Calu3 (cell line): ENCODE data around the gene HNRNPC. TPM values are rescaled to one million over a fixed set of nuclear protein-coding genes. Genes with fewer than 3 reads are reported as not detected.
A peak's percentile ranks its signal among the peaks of the same experiment; 100 is the strongest.

ENCODE experiments used
- BruUV-seq: library from RNA; stranded (reverse); fragments of 400-500 nt; replicated peaks from 2 replicates; lab custom pipeline; 2021; lab: Mats Ljungman, UMichigan
- CTCF ChIA-PET: fragments of 300-600 bp; sonication (Branson Sonifier 250); formaldehyde crosslinking; loops from one replicate; lab custom pipeline; 2022; ENCODE audit warnings: antibody characterized with exemption; lab: Charles Lee
- DNase-seq: peaks from one replicate; pipeline ENCODE4 v3.0.0; 2022
- H3K27ac Mint-ChIP-seq: one replicate; pipeline ENCODE4 v1.8.0; 2022; ENCODE audit warnings: mixed read lengths; ENCODE audit not compliant: unreplicated experiment
- H3K27me3 Mint-ChIP-seq: one replicate; pipeline ENCODE4 v1.8.0; 2022; ENCODE audit warnings: mixed read lengths; ENCODE audit not compliant: unreplicated experiment
- H3K36me3 Mint-ChIP-seq: one replicate; pipeline ENCODE4 v1.8.0; 2022; ENCODE audit warnings: mild to moderate bottlenecking, moderate library complexity, mixed read lengths; ENCODE audit not compliant: insufficient read depth, unreplicated experiment
- H3K4me1 Mint-ChIP-seq: one replicate; pipeline ENCODE4 v1.8.0; 2022; ENCODE audit warnings: mild to moderate bottlenecking, low read depth, mixed read lengths; ENCODE audit not compliant: unreplicated experiment
- H3K4me3 Mint-ChIP-seq: one replicate; pipeline ENCODE4 v1.8.0; 2022; ENCODE audit warnings: mild to moderate bottlenecking, low read depth, moderate library complexity, mixed read lengths; ENCODE audit not compliant: unreplicated experiment
- H3K9me3 Mint-ChIP-seq: one replicate; pipeline ENCODE4 v1.8.0; 2022; ENCODE audit warnings: low read depth, mixed read lengths; ENCODE audit not compliant: unreplicated experiment
- intact Hi-C: fragments of 100-400 bp; cut with micrococcal nuclease; formaldehyde crosslinking; loops from one replicate; pipeline ENCODE4 v1.10.0; 2022; ENCODE audit not compliant: unreplicated experiment
- total RNA-seq: library from RNA; stranded (reverse); gene quantifications from 2 replicates; pipeline ENCODE4 v1.2.3, GENCODE V29; 2022
- TF ChIP-seq, protein P1 (sequence below): fragments of 200-600 bp; IDR thresholded peaks from one replicate; pipeline ENCODE4 v1.8.0; 2022; ENCODE audit warnings: antibody characterized with exemption; ENCODE audit not compliant: unreplicated experiment

HNRNPC gene
- total RNA-seq, 1 experiment from 2014 or later, result 476 TPM

- CTCF ChIA-PET, result no interaction called here
- H3K9me3 Mint-ChIP-seq, result no peaks in the 10 kb centered on the region
- H3K4me3 Mint-ChIP-seq, result no peak overlapping the region
Observed at GRCh38 chr14:21309956-21310355, 40.7 kb upstream of the HNRNPC start.

DNA sequence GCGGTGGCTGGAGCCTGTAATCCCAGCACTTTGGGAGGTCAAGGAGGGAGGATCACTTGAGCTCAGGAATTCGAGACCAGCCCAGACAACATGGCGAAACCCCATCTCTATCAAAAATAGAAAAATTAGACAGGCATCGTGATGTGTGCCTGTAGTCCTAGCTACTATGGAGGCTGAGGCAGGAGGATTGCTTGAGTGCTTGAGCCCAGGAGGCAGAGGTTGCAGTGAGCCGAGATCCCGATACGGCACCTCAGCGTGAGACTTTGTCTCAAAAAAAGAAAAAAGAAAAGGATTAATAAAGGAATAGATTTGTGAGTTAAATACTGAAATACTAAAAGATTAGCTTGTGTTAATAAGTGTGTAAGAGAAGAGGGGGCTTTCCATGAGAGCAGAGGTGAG lies 40.0 kb upstream of the HNRNPC start:
- CTCF ChIA-PET, result interaction anchor here (1.4 kb wide), 1 partner anchor 10 kb away, joined by 12 read pairs; no protein-coding TSS in a partner anchor
- H3K4me1 Mint-ChIP-seq, result peaks cover 26% of the 10 kb centered on the region
- peak overlapping the region; percentile 83 for H3K27ac Mint-ChIP-seq
- BruUV-seq, result no TSS peak
- peak; percentile 2 for DNase-seq
- intact Hi-C loops, result loop anchor here (5.0 kb wide), 1 partner anchor 42 kb away; the partner anchor contains the start of gene HNRNPC
- TF ChIP-seq, protein P1, sequence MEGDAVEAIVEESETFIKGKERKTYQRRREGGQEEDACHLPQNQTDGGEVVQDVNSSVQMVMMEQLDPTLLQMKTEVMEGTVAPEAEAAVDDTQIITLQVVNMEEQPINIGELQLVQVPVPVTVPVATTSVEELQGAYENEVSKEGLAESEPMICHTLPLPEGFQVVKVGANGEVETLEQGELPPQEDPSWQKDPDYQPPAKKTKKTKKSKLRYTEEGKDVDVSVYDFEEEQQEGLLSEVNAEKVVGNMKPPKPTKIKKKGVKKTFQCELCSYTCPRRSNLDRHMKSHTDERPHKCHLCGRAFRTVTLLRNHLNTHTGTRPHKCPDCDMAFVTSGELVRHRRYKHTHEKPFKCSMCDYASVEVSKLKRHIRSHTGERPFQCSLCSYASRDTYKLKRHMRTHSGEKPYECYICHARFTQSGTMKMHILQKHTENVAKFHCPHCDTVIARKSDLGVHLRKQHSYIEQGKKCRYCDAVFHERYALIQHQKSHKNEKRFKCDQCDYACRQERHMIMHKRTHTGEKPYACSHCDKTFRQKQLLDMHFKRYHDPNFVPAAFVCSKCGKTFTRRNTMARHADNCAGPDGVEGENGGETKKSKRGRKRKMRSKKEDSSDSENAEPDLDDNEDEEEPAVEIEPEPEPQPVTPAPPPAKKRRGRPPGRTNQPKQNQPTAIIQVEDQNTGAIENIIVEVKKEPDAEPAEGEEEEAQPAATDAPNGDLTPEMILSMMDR, result no peak
- H3K9me3 Mint-ChIP-seq, result no peaks in the 10 kb centered on the region
- H3K27me3 Mint-ChIP-seq, result no peaks in the 10 kb centered on the region
- peaks cover 17% of the 10 kb centered on the region for H3K36me3 Mint-ChIP-seq
- H3K4me3 Mint-ChIP-seq, result peak overlapping the region; percentile 70

More at GRCh38 chr14:21309956-21310355, 40.7 kb upstream of the HNRNPC start:
- no TSS peak for BruUV-seq
- intact Hi-C loops, result loop anchor here (5.0 kb wide), 1 partner anchor 43 kb away; the partner anchor contains the start of gene HNRNPC
- Mint-ChIP-seq H3K36me3 (peaks cover 17% of the 10 kb centered on the region), H3K27ac (no peak overlapping the region), H3K27me3 (no peaks in the 10 kb centered on the region), H3K4me1 (peaks cover 26% of the 10 kb centered on the region)
- TF ChIP-seq, protein P1, result no peak
- DNase-seq, result no peak

DNA sequence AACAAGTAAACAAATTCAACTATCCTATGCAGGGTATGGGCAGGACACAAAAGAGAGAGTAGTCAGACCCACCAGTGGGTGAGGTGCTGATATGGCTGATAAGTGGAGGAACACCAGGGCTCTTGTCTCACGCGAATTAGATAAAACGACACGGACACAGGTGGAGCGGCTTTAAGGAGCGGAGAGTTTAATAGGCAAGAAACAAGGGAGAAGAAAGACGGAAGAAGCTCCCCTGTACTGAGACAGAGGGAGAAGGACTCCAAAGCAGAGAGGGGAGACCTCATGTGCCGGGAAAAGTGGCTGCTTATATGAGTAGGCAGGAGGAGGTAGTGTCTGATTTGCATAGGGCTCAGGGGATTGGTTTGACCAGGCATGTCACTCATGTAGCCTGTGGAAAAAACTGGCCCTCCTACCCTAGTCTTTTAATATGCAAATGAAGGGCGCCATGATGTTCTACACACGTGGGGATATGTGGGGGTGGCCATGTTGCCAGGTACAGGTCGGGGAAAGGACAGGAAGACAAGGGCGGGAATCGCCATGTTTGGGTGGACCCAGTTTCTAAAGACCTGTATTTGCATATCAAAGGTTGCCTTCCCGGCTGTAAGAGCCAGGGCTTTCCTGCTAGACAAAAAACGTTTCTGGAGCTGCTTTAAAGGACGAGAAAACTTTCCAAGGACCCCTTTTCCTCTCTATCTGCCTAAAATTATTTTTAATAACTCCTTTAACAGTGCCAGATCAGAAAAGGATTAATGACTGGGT lies 39.4 kb upstream of the HNRNPC start:
- TF ChIP-seq, protein P1, result no peak
- peak overlapping the region; percentile 70 for H3K4me3 Mint-ChIP-seq
- BruUV-seq, result no TSS peak
- H3K27me3 Mint-ChIP-seq, result no peaks in the 10 kb centered on the region
- peak; percentile 88 for DNase-seq
- CTCF ChIA-PET, result interaction anchor here (1.4 kb wide), 1 partner anchor 9 kb away, joined by 12 read pairs; no protein-coding TSS in a partner anchor
- intact Hi-C loops, result loop anchor here (5.0 kb wide), 1 partner anchor 41 kb away; the partner anchor contains the start of gene HNRNPC
- H3K9me3 Mint-ChIP-seq, result no peaks in the 10 kb centered on the region
- peaks cover 26% of the 10 kb centered on the region for H3K4me1 Mint-ChIP-seq
- peaks cover 17% of the 10 kb centered on the region for H3K36me3 Mint-ChIP-seq
- peak overlapping the region; percentile 83 for H3K27ac Mint-ChIP-seq

DNA sequence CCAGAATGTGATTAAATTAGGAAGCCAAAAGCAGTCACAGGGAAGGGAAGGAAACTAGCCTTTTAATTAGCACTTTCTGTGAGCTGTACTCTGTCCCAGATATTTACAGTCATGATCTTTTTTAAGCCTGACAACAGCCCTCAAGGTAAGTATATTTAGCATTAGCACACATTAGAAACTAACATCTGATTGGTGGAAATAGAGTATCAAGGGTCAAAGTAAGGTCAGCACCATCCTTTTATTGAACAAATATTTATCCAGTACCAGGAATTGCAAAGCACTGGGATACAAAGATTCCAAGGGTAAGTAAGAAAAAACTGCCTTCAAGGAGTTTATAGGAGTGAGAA lies 38.9 kb upstream of the HNRNPC start:
- Mint-ChIP-seq H3K9me3 (no peaks in the 10 kb centered on the region), H3K27ac (peak overlapping the region; percentile 83), H3K4me3 (peak overlapping the region; percentile 70), H3K4me1 (peaks cover 26% of the 10 kb centered on the region), H3K27me3 (no peaks in the 10 kb centered on the region), H3K36me3 (peaks cover 17% of the 10 kb centered on the region)
- TSS peak; percentile 99 for BruUV-seq
- DNase-seq, result no peak
- CTCF ChIA-PET, result interaction anchor here (1.4 kb wide), 1 partner anchor 9 kb away, joined by 12 read pairs; no protein-coding TSS in a partner anchor
- intact Hi-C loops, result loop anchor here (5.0 kb wide), 1 partner anchor 41 kb away; the partner anchor contains the start of gene HNRNPC
- TF ChIP-seq, protein P1, result no peak
